Psoas muscle (tissue), 8 donors: ENCODE data around the gene EIF4EBP3. TPM values are rescaled to one million over a fixed set of nuclear protein-coding genes. Genes with fewer than 3 reads are reported as not detected.

Experiments used
- ATAC-seq, 4 donors: fragments of 200-7000 bp; cut with Tn5 transposase; one replicate each; pipeline ENCODE4 v1.9.1; 2020; ENCODE audit warnings: moderate library complexity in 3 of 4, mild to moderate bottlenecking in 2 of 4
- DNase-seq, 2 donors: peaks; one replicate each; pipeline ENCODE4 v3.0.0-alpha.2; 2020
- H3K27ac ChIP-seq: fragments of 200-600 bp; one replicate; pipeline ENCODE4 v1.8.0; 2022
- H3K27me3 ChIP-seq, 3 donors: fragments of 200-600 bp in 1 of 3; one replicate each; pipeline versions ENCODE4 v1.6.1 to v1.8.0; 2013 to 2022; ENCODE audit warnings: low read length in 2 of 3, mild to moderate bottlenecking in 2 of 3, moderate library complexity in 1 of 3; ENCODE audit not compliant: insufficient read depth in 3 of 3
- H3K36me3 ChIP-seq, 2 donors: fragments of 200-600 bp in 1 of 2; one replicate each; pipeline versions ENCODE4 v1.6.1 to v1.8.0; 2013 to 2022; ENCODE audit warnings: low read depth in 1 of 2, mild to moderate bottlenecking in 1 of 2, moderate library complexity in 1 of 2; ENCODE audit not compliant: insufficient read depth in 1 of 2
- H3K4me1 ChIP-seq: fragments of 200-600 bp; one replicate; pipeline ENCODE4 v1.8.0; 2022
- H3K4me3 ChIP-seq: fragments of 200-600 bp; one replicate; pipeline ENCODE4 v1.8.0; 2022; ENCODE audit warnings: mild to moderate bottlenecking
- H3K9me3 ChIP-seq: fragments of 200-600 bp; one replicate; pipeline ENCODE4 v1.8.0; 2022
- CTCF ChIP-seq: fragments of 200-600 bp; IDR thresholded peaks from one replicate; pipeline ENCODE4 v1.8.0; 2022; ENCODE audit warnings: antibody characterized with exemption
- WGBS, 3 donors: extraction: QIAGEN DNeasy Blood & Tissue Kit; methylation state at CpG; one replicate each; pipeline versions ENCODE4 v1.1.6 to v1.1.7; 2013; 5-methylcytosine and 5-hydroxymethylcytosine counted together
- intact Hi-C, 2 donors: fragments of 100-400 bp; cut with DNase I; formaldehyde crosslinking; loops; one replicate each; pipeline versions ENCODE4 v1.11.0 to v1.14.2; 2022
- polyA plus RNA-seq, 3 donors: library from polyadenylated mRNA; stranded (reverse); fragments of 200-250 nt; gene quantifications; one replicate each; pipeline ENCODE4 v1.2.3, GENCODE V29; 2013
- total RNA-seq, 4 donors: library from RNA; stranded (reverse); fragmentation: NEBNext Ultra II Directional in 2 of 4; extraction: Animal tissue kit (Norgen Biotek cat#: 25700) in 2 of 4; gene quantifications; one replicate each; pipeline versions ENCODE4 v1.2.1 to v1.2.4, GENCODE V29; 2021 to 2023
- donor health status: healthy with polysubstance abuse.
- donor health status: DM: no; HTN: no; CAD: no; lungs with moderate emphysema.
- donor health status: Bipolar disorder and iron deficiency.
- donor health status: healthy.
- donor health status: DM: yes; HTN: yes; CAD: no.
- donor health status: DM: no; HTN: no; CAD: no.
- donor health status: DM: no; HTN: no; CAD: no.
- donor health status: DM: yes; HTN: yes; CAD: no.

The EIF4EBP3 gene
- total and polyA plus RNA-seq, 7 donors: 31.7 to 116 (median 44.8) TPM

- intact Hi-C loops: loop anchor here (5.0 kb wide), 3 partner anchors 69 to 326 kb away; partner anchors contain the start of genes HARS1 (in 1 of the 2), HARS2 (in 1 of the 2) and TMCO6 (in 1 of the 2)
- H3K36me3 ChIP-seq: peaks cover 7 to 32% of the 10 kb centered on the region in 2 donors
- H3K4me1 ChIP-seq: peaks cover 69% of the 10 kb centered on the region
- no peak for DNase-seq
- no peaks in the 10 kb centered on the region for H3K9me3 ChIP-seq
- H3K4me3 ChIP-seq: peak overlapping the region; percentile 34
- H3K27ac ChIP-seq: peak overlapping the region; percentile 97
- no peak for ATAC-seq
- H3K27me3 ChIP-seq: no peaks in the 10 kb centered on the region
- TF ChIP-seq CTCF: no peak
- WGBS, 3 donors: 74 to 97% (median 96%) methylated on average over 2 of the region's 2 CpGs
Measured at GRCh38 chr5:140568443-140569063, 21.1 kb downstream of the EIF4EBP3 start.

GRCh38 chr5:140569197-140569596 lies 21.7 kb downstream of the EIF4EBP3 start:
- ATAC-seq (peak; percentile 27 to 62 (median 42)), DNase-seq (peak in 1 of 2 donors; percentile 70)
- Histone ChIP-seq H3K36me3 (peaks cover 7 to 32% of the 10 kb centered on the region in 2 donors), H3K27me3 (no peaks in the 10 kb centered on the region), H3K4me3 (peak overlapping the region; percentile 34), H3K4me1 (peaks cover 66% of the 10 kb centered on the region), H3K27ac (peak overlapping the region; percentile 97), H3K9me3 (no peaks in the 10 kb centered on the region)
- 6 to 22% (median 8%) methylated on average over 4 of the region's 4 CpGs for WGBS, 3 donors
- intact Hi-C loops: loop anchor here (5.0 kb wide), 3 partner anchors 68 to 327 kb away; partner anchors contain the start of genes HARS1 (in 1 of the 2), HARS2 (in 1 of the 2) and TMCO6 (in 1 of the 2)
- TF ChIP-seq CTCF: no peak

GRCh38 chr5:140570058-140570457 lies 22.6 kb downstream of the EIF4EBP3 start:
- no peaks in the 10 kb centered on the region for H3K27me3 ChIP-seq
- H3K27ac ChIP-seq: peak overlapping the region; percentile 97
- H3K4me3 ChIP-seq: peak overlapping the region; percentile 34
- no peaks in the 10 kb centered on the region for H3K9me3 ChIP-seq
- ATAC-seq: peak; percentile 39 to 57 (median 52)
- intact Hi-C loops: loop anchor here in 1 of 2 donors (10.0 kb wide), 1 partner anchor 165 kb away; no protein-coding TSS in a partner anchor
- DNase-seq: peak in 1 of 2 donors; percentile 58
- H3K36me3 ChIP-seq: peaks cover 7 to 32% of the 10 kb centered on the region in 2 donors
- H3K4me1 ChIP-seq: peaks cover 73% of the 10 kb centered on the region
- WGBS, 3 donors: 39 to 51% (median 44%) methylated on average over 4 of the region's 4 CpGs
- no peak for TF ChIP-seq CTCF

GRCh38 chr5:140570488-140570887 lies 23.0 kb downstream of the EIF4EBP3 start:
- intact Hi-C loops: loop anchor here in 1 of 2 donors (10.0 kb wide), 1 partner anchor 164 kb away; no protein-coding TSS in a partner anchor
- DNase-seq: no peak
- no peak for TF ChIP-seq CTCF
- no peaks in the 10 kb centered on the region for H3K27me3 ChIP-seq
- peak overlapping the region; percentile 97 for H3K27ac ChIP-seq
- no peak for ATAC-seq
- WGBS, 3 donors: 83 to 96% (median 87%) methylated on average over 1 of the region's 1 CpG
- peaks cover 7 to 32% of the 10 kb centered on the region in 2 donors for H3K36me3 ChIP-seq
- no peaks in the 10 kb centered on the region for H3K9me3 ChIP-seq
- peaks cover 69% of the 10 kb centered on the region for H3K4me1 ChIP-seq
- no peak overlapping the region for H3K4me3 ChIP-seq
